ENCODE data around the gene HAGHL.

Gene HAGHL

GRCh38 chr16:720990-721764 is 5.7 kb upstream of the HAGHL start, which contains the start of gene ANTKMT:
Gene ANTKMT, plus strand, starts transcription at chr16:721146. Its CDS starts 129 bp downstream, at chr16:721275.
- Histone ChIP-seq H3K27me3 (ENCODE audit: control insufficient read depth, insufficient read depth, low read length) (peaks cover 22% of the 10 kb centered on the region), H3K4me3 (ENCODE audit: low read length) (peak within 1 kb of the TSS; percentile 56), H3K9ac (ENCODE audit: low read length) (peak within 1 kb of the TSS; percentile 76), H3K36me3 (ENCODE audit: control insufficient read depth, insufficient read depth, low read length) (no peaks in the 10 kb centered on the region), H3K4me1 (ENCODE audit: control insufficient read depth, insufficient read depth, low read length) (peaks cover 40% of the 10 kb centered on the region), H3K9me3 (ENCODE audit: control insufficient read depth, low read length) (no peaks in the 10 kb centered on the region)

GRCh38 chr16:721765-722540 is 5.0 kb upstream of the HAGHL start:
- Histone ChIP-seq H3K9ac (ENCODE audit: low read length) (no peak overlapping the region), H3K4me3 (ENCODE audit: low read length) (peak overlapping the region; percentile 56), H3K27me3 (ENCODE audit: control insufficient read depth, insufficient read depth, low read length) (peaks cover 19% of the 10 kb centered on the region), H3K36me3 (ENCODE audit: control insufficient read depth, insufficient read depth, low read length) (no peaks in the 10 kb centered on the region), H3K9me3 (ENCODE audit: control insufficient read depth, low read length) (no peaks in the 10 kb centered on the region), H3K4me1 (ENCODE audit: control insufficient read depth, insufficient read depth, low read length) (peaks cover 37% of the 10 kb centered on the region)

- H3K36me3 ChIP-seq (ENCODE audit: control insufficient read depth, insufficient read depth, low read length): no peaks in the 10 kb centered on the region
- H3K9me3 ChIP-seq (ENCODE audit: control insufficient read depth, low read length): no peaks in the 10 kb centered on the region
- peaks cover 44% of the 10 kb centered on the region for H3K4me1 ChIP-seq (ENCODE audit: control insufficient read depth, insufficient read depth, low read length)
- H3K9ac ChIP-seq (ENCODE audit: low read length): no peak overlapping the region
- H3K27me3 ChIP-seq (ENCODE audit: control insufficient read depth, insufficient read depth, low read length): peaks cover 19% of the 10 kb centered on the region
- H3K4me3 ChIP-seq (ENCODE audit: low read length): no peak overlapping the region
These were observed 3.9 kb upstream of the HAGHL start for GRCh38 chr16:722835-723633.

GRCh38 chr16:723695-724094 is 3.2 kb upstream of the HAGHL start:
- H3K9me3 ChIP-seq (ENCODE audit: control insufficient read depth, low read length): no peaks in the 10 kb centered on the region
- H3K4me3 ChIP-seq (ENCODE audit: low read length): no peak overlapping the region
- H3K4me1 ChIP-seq (ENCODE audit: control insufficient read depth, insufficient read depth, low read length): peaks cover 42% of the 10 kb centered on the region
- H3K27me3 ChIP-seq (ENCODE audit: control insufficient read depth, insufficient read depth, low read length): peaks cover 19% of the 10 kb centered on the region
- no peaks in the 10 kb centered on the region for H3K36me3 ChIP-seq (ENCODE audit: control insufficient read depth, insufficient read depth, low read length)
- H3K9ac ChIP-seq (ENCODE audit: low read length): no peak overlapping the region

- H3K36me3 ChIP-seq (ENCODE audit: control insufficient read depth, insufficient read depth, low read length): no peaks in the 10 kb centered on the region
- no peak overlapping the region for H3K9ac ChIP-seq (ENCODE audit: low read length)
- peaks cover 19% of the 10 kb centered on the region for H3K27me3 ChIP-seq (ENCODE audit: control insufficient read depth, insufficient read depth, low read length)
- H3K4me3 ChIP-seq (ENCODE audit: low read length): no peak overlapping the region
- H3K4me1 ChIP-seq (ENCODE audit: control insufficient read depth, insufficient read depth, low read length): peaks cover 35% of the 10 kb centered on the region
- no peaks in the 10 kb centered on the region for H3K9me3 ChIP-seq (ENCODE audit: control insufficient read depth, low read length)
These were observed 2.5 kb upstream of the HAGHL start for GRCh38 chr16:724188-725040.

GRCh38 chr16:725041-725376 is 1.9 kb upstream of the HAGHL start:
- Histone ChIP-seq H3K4me1 (ENCODE audit: control insufficient read depth, insufficient read depth, low read length) (peaks cover 29% of the 10 kb centered on the region), H3K27me3 (ENCODE audit: control insufficient read depth, insufficient read depth, low read length) (peaks cover 19% of the 10 kb centered on the region), H3K36me3 (ENCODE audit: control insufficient read depth, insufficient read depth, low read length) (no peaks in the 10 kb centered on the region)

GRCh38 chr16:725463-726187 is 1.3 kb upstream of the HAGHL start:
- Histone ChIP-seq H3K36me3 (ENCODE audit: control insufficient read depth, insufficient read depth, low read length) (no peaks in the 10 kb centered on the region), H3K9me3 (ENCODE audit: control insufficient read depth, low read length) (no peaks in the 10 kb centered on the region), H3K4me3 (ENCODE audit: low read length) (no peak overlapping the region), H3K27me3 (ENCODE audit: control insufficient read depth, insufficient read depth, low read length) (peaks cover 19% of the 10 kb centered on the region), H3K4me1 (ENCODE audit: control insufficient read depth, insufficient read depth, low read length) (peaks cover 25% of the 10 kb centered on the region), H3K9ac (ENCODE audit: low read length) (no peak overlapping the region)

More at GRCh38 chr16:725041-725376, 1.9 kb upstream of the HAGHL start:
- no peak overlapping the region for H3K9ac ChIP-seq (ENCODE audit: low read length)
- no peaks in the 10 kb centered on the region for H3K9me3 ChIP-seq (ENCODE audit: control insufficient read depth, low read length)
- H3K4me3 ChIP-seq (ENCODE audit: low read length): no peak overlapping the region

GRCh38 chr16:726188-726437 is 793 bp upstream of the HAGHL start:
- Histone ChIP-seq H3K27me3 (ENCODE audit: control insufficient read depth, insufficient read depth, low read length) (peaks cover 19% of the 10 kb centered on the region), H3K36me3 (ENCODE audit: control insufficient read depth, insufficient read depth, low read length) (no peaks in the 10 kb centered on the region), H3K9me3 (ENCODE audit: control insufficient read depth, low read length) (no peaks in the 10 kb centered on the region), H3K4me1 (ENCODE audit: control insufficient read depth, insufficient read depth, low read length) (peaks cover 25% of the 10 kb centered on the region), H3K9ac (ENCODE audit: low read length) (no peak overlapping the region), H3K4me3 (ENCODE audit: low read length) (no peak overlapping the region)

GRCh38 chr16:727291-727977 is 528 bp downstream of the HAGHL start:
- Histone ChIP-seq H3K4me1 (ENCODE audit: control insufficient read depth, insufficient read depth, low read length) (peaks cover 19% of the 10 kb centered on the region), H3K9me3 (ENCODE audit: control insufficient read depth, low read length) (no peaks in the 10 kb centered on the region), H3K9ac (ENCODE audit: low read length) (peak overlapping the region; percentile 22), H3K27me3 (ENCODE audit: control insufficient read depth, insufficient read depth, low read length) (peaks cover 19% of the 10 kb centered on the region), H3K36me3 (ENCODE audit: control insufficient read depth, insufficient read depth, low read length) (no peaks in the 10 kb centered on the region), H3K4me3 (ENCODE audit: low read length) (peak overlapping the region; percentile 31)

- peaks cover 19% of the 10 kb centered on the region for H3K4me1 ChIP-seq (ENCODE audit: control insufficient read depth, insufficient read depth, low read length)
- no peak overlapping the region for H3K4me3 ChIP-seq (ENCODE audit: low read length)
- no peaks in the 10 kb centered on the region for H3K36me3 ChIP-seq (ENCODE audit: control insufficient read depth, insufficient read depth, low read length)
- peaks cover 19% of the 10 kb centered on the region for H3K27me3 ChIP-seq (ENCODE audit: control insufficient read depth, insufficient read depth, low read length)
- H3K9ac ChIP-seq (ENCODE audit: low read length): no peak overlapping the region
- no peaks in the 10 kb centered on the region for H3K9me3 ChIP-seq (ENCODE audit: control insufficient read depth, low read length)
These were observed 1.4 kb downstream of the HAGHL start for GRCh38 chr16:728131-728889.

Data from mucosa of stomach (tissue), 1 donor.